B cell (primary cell): Measurements from ENCODE around the gene MYL11. TPM values are rescaled to one million over a fixed set of nuclear protein-coding genes. Genes with fewer than 3 reads are reported as not detected.

ENCODE experiments used
- ATAC-seq: fragments of 200-7000 bp; cut with Tn5 transposase; one replicate; pipeline ENCODE4 v1.10.0; 2021; ENCODE audit warnings: low read depth, mild to moderate bottlenecking, moderate number of reproducible peaks, moderate library complexity
- CTCF ChIA-PET: fragments of 350-600 bp; sonication (Branson Sonifier 250); formaldehyde crosslinking; loops from one replicate; lab custom pipeline; 2021; ENCODE audit warnings: antibody characterized with exemption, inconsistent platforms; lab: Charles Lee
- POLR2A ChIA-PET: fragments of 350-600 bp; sonication (Branson Sonifier 250); formaldehyde crosslinking; loops from one replicate; lab custom pipeline; 2021; ENCODE audit warnings: antibody characterized with exemption; lab: Charles Lee
- DNase-seq: peaks from one replicate; pipeline ENCODE4 v3.0.0; 2013
- H2AFZ ChIP-seq: 2 replicates; pipeline ENCODE4 v1.6.1; 2012; ENCODE audit warnings: mild to moderate bottlenecking, low read depth, low read length; ENCODE audit not compliant: insufficient read depth, poor library complexity, severe bottlenecking
- H3K27ac ChIP-seq, 2 donors: 1 replicate in 1 of 2; 2 replicates in 1 of 2; pipeline ENCODE4 v1.5.1; 2012 to 2013; ENCODE audit warnings: low read length in 2 of 2, mild to moderate bottlenecking in 2 of 2, moderate library complexity in 1 of 2
- H3K27me3 ChIP-seq, 4 experiments: fragments of 200-600 bp in 1 of 4; sonication (generic) in 1 of 4; replicated peaks in 1 of 4; 1 replicate in 2 of 4; 2 replicates in 2 of 4; pipeline versions ENCODE4 v1.6.1 to v1.7.0; 2013 to 2016; ENCODE audit warnings: low read length in 3 of 4, mild to moderate bottlenecking in 2 of 4, mixed read lengths in 1 of 4, moderate library complexity in 1 of 4; ENCODE audit not compliant: insufficient read depth in 4 of 4, control insufficient read depth in 3 of 4; ENCODE audit errors: control extremely low read depth in 1 of 4
- H3K36me3 ChIP-seq, 2 experiments: replicated peaks in 1 of 2; 1 replicate in 1 of 2; 2 replicates in 1 of 2; pipeline versions ENCODE4 v1.6.1 to v1.7.1; 2013; ENCODE audit warnings: low read length in 1 of 2; ENCODE audit not compliant: insufficient read depth in 2 of 2, control insufficient read depth in 1 of 2; ENCODE audit errors: control extremely low read depth in 1 of 2, extremely low read depth in 1 of 2
- H3K4me1 ChIP-seq, 2 donors: fragments of 200-600 bp in 1 of 2; sonication (generic) in 1 of 2; 1 replicate in 1 of 2; 2 replicates in 1 of 2; pipeline versions ENCODE4 v1.5.1 to v1.6.1; 2013 to 2017; ENCODE audit warnings: low read length in 2 of 2; ENCODE audit not compliant: control insufficient read depth in 2 of 2, insufficient read depth in 2 of 2
- H3K4me2 ChIP-seq: replicated peaks from 2 replicates; pipeline ENCODE3; 2012; ENCODE audit warnings: mild to moderate bottlenecking, low read depth, low read length; ENCODE audit not compliant: poor library complexity, severe bottlenecking
- H3K4me3 ChIP-seq, 5 experiments: fragments of 200-600 bp in 1 of 5; sonication (generic) in 1 of 5; 1 replicate in 3 of 5; 2 replicates in 2 of 5; pipeline versions ENCODE4 v1.5.1 to v1.7.0; 2011 to 2016; ENCODE audit warnings: low read length in 4 of 5, mild to moderate bottlenecking in 4 of 5, low read depth in 2 of 5, control low read depth in 1 of 5, moderate library complexity in 1 of 5; ENCODE audit not compliant: insufficient read depth in 1 of 5; ENCODE audit errors: control extremely low read depth in 1 of 5, extremely low read depth in 1 of 5
- H3K79me2 ChIP-seq: fragments of 200-600 bp; sonication (generic); one replicate; pipeline ENCODE4 v1.6.0; 2016; ENCODE audit warnings: low read length; ENCODE audit not compliant: control insufficient read depth, insufficient read depth
- H3K9ac ChIP-seq: fragments of 200-600 bp; sonication (generic); 2 replicates; pipeline ENCODE4 v1.6.1; 2017; ENCODE audit warnings: mild to moderate bottlenecking, low read length, moderate library complexity
- H3K9me3 ChIP-seq, 3 donors: one replicate each; pipeline versions ENCODE4 v1.6.1 to v1.7.1; 2013; ENCODE audit warnings: low read length in 2 of 3; ENCODE audit not compliant: control insufficient read depth in 2 of 3, insufficient read depth in 1 of 3; ENCODE audit errors: control extremely low read depth in 1 of 3
- H4K20me1 ChIP-seq: 2 replicates; pipeline ENCODE4 v1.6.0; 2012; ENCODE audit warnings: mild to moderate bottlenecking, low read length; ENCODE audit not compliant: insufficient read depth, control insufficient read depth, poor library complexity, severe bottlenecking
- H3K27ac Mint-ChIP-seq: one replicate; pipeline ENCODE4 v1.8.0; 2021; ENCODE audit warnings: mixed read lengths
- H3K27me3 Mint-ChIP-seq: one replicate; pipeline ENCODE4 v1.8.0; 2021; ENCODE audit warnings: mixed read lengths
- H3K4me1 Mint-ChIP-seq: one replicate; pipeline ENCODE4 v1.8.0; 2021; ENCODE audit warnings: mixed read lengths
- H3K4me3 Mint-ChIP-seq: one replicate; pipeline ENCODE4 v1.8.0; 2021; ENCODE audit warnings: mixed read lengths
- H3K9me3 Mint-ChIP-seq: one replicate; pipeline ENCODE4 v1.8.0; 2022; ENCODE audit warnings: mixed read lengths; ENCODE audit not compliant: insufficient read depth
- CTCF ChIP-seq: fragments of 200-600 bp; IDR thresholded peaks from one replicate; pipeline ENCODE4 v1.8.0; 2022; ENCODE audit warnings: antibody characterized with exemption, mild to moderate bottlenecking
- EZH2 ChIP-seq: IDR thresholded peaks from 2 replicates; pipeline ENCODE4 v1.6.1; 2012; ENCODE audit warnings: borderline replicate concordance, low read depth, mild to moderate bottlenecking, moderate library complexity, low read length; ENCODE audit not compliant: insufficient read depth, poor library complexity, severe bottlenecking
- WGBS: methylation state at CpG from one replicate; pipeline ENCODE4 v1.1.5; 2013; ENCODE audit warnings: missing lambda C conversion rate; ENCODE audit not compliant: insufficient coverage; 5-methylcytosine and 5-hydroxymethylcytosine counted together
- intact Hi-C: fragments of 100-400 bp; cut with micrococcal nuclease; formaldehyde crosslinking; loops from one replicate; pipeline ENCODE4 v1.10.0; 2022
- polyA plus RNA-seq: library from polyadenylated mRNA; depleted of rRNA; stranded (reverse); fragments of >200 nt; gene quantifications from 2 replicates; pipeline ENCODE4 v1.2.3, GENCODE V29; 2012
- total RNA-seq, 2 donors: library from RNA; stranded (reverse); fragments of 120-200 nt in 1 of 2; gene quantifications; 1 replicate in 1 of 2; 2 replicates in 1 of 2; pipeline versions ENCODE4 v1.2.3 to v1.2.4, GENCODE V29; 2013 to 2022

Gene MYL11
- total and polyA plus RNA-seq, 2 donors (not counting 1 experiment from before 2014, with no cell fraction given), result 3.6 TPM; not detected in 1

GRCh38 chr16:30378236-30379157, 3.9 kb downstream of the MYL11 start:
- Histone ChIP-seq H3K79me2 (peaks cover 46% of the 10 kb centered on the region), H3K4me3 (peak overlapping the region; percentile 42 to 87 (median 68)), H3K9ac (peak overlapping the region; percentile 99), H3K9me3 (peaks cover 0 to 2% (median 0%) of the 10 kb centered on the region in 3 donors), H3K4me2 (peak overlapping the region; percentile 100), H3K27me3 (no peaks in the 10 kb centered on the region), H2AFZ (peak overlapping the region; percentile 77), H4K20me1 (no peaks in the 10 kb centered on the region), H3K36me3 (peaks cover 0 to 2% of the 10 kb centered on the region in 2 experiments), H3K27ac (peak overlapping the region; percentile 97 to 100), H3K4me1 (peaks cover 33 to 64% of the 10 kb centered on the region in 2 donors)
- Mint-ChIP-seq H3K4me1 (peaks cover 50% of the 10 kb centered on the region), H3K27ac (peak overlapping the region; percentile 100), H3K27me3 (no peaks in the 10 kb centered on the region), H3K4me3 (peak overlapping the region; percentile 94), H3K9me3 (no peaks in the 10 kb centered on the region)
- ChIA-PET CTCF (interaction anchor here (0.6 to 2.0 kb wide), 7 partner anchors 17 to 250 kb away, joined by 3 to 9 read pairs (median 4); partner anchors contain the start of genes ZNF48 and ZNF771), POLR2A (interaction anchor here (0.5 to 3.0 kb wide), 15 partner anchors 14 to 1855 kb away, joined by 3 to 11 read pairs (median 6); partner anchors contain the start of genes CORO1A, ZNF48 and ZNF771)
- intact Hi-C loops, result loop anchor here (1.0 to 10.0 kb wide), 10 partner anchors 8 to 1454 kb away; partner anchors contain the start of genes ALDOA, CD2BP2, FBRS and ITGAL
- DNase-seq (peak; percentile 99), ATAC-seq (peak; percentile 85)
- under 1% methylated on average over 60 of the region's 67 CpGs for WGBS
- TF ChIP-seq EZH2 (no peak), CTCF (no peak)
